BLaER1 treated with 17β-estradiol and CSF1 and Interleukin-3, amounts not matched to agents 10 nM and 100 nM (cell line): ENCODE measurements around the gene CLDN4.

ENCODE experiments used
- H3K27ac ChIP-seq, 11 experiments: shearing (Covaris generic); formaldehyde crosslinking; 2 replicates each; pipeline ENCODE4 v1.8.1; 2022
- H3K27me3 ChIP-seq, 11 experiments: shearing (Covaris generic); formaldehyde crosslinking; 2 replicates each; pipeline ENCODE4 v1.8.1; 2022
- H3K36me3 ChIP-seq, 11 experiments: shearing (Covaris generic); formaldehyde crosslinking; 2 replicates each; pipeline ENCODE4 v1.8.1; 2022
- H3K4me1 ChIP-seq, 10 experiments: shearing (Covaris generic); formaldehyde crosslinking; 2 replicates each; pipeline ENCODE4 v1.8.1; 2022
- H3K4me2 ChIP-seq, 11 experiments: shearing (Covaris generic); formaldehyde crosslinking; 2 replicates each; pipeline ENCODE4 v1.8.1; 2022
- H3K4me3 ChIP-seq, 10 experiments: shearing (Covaris generic); formaldehyde crosslinking; 2 replicates each; pipeline ENCODE4 v1.8.1; 2022
- H3K9ac ChIP-seq, 11 experiments: shearing (Covaris generic); formaldehyde crosslinking; 2 replicates each; pipeline ENCODE4 v1.8.1; 2022
- H3K9me3 ChIP-seq, 11 experiments: shearing (Covaris generic); formaldehyde crosslinking; replicated peaks in 1 of 11; 2 replicates each; pipeline ENCODE4 v1.8.1; 2022
- H4K20me1 ChIP-seq, 11 experiments: shearing (Covaris generic); formaldehyde crosslinking; 2 replicates each; pipeline ENCODE4 v1.8.1; 2022
- Cebpa-rat ChIP-seq, 11 experiments: shearing (Covaris generic); IDR thresholded peaks; 2 replicates each; pipeline ENCODE4 v1.8.1; 2022

The CLDN4 gene

DNA sequence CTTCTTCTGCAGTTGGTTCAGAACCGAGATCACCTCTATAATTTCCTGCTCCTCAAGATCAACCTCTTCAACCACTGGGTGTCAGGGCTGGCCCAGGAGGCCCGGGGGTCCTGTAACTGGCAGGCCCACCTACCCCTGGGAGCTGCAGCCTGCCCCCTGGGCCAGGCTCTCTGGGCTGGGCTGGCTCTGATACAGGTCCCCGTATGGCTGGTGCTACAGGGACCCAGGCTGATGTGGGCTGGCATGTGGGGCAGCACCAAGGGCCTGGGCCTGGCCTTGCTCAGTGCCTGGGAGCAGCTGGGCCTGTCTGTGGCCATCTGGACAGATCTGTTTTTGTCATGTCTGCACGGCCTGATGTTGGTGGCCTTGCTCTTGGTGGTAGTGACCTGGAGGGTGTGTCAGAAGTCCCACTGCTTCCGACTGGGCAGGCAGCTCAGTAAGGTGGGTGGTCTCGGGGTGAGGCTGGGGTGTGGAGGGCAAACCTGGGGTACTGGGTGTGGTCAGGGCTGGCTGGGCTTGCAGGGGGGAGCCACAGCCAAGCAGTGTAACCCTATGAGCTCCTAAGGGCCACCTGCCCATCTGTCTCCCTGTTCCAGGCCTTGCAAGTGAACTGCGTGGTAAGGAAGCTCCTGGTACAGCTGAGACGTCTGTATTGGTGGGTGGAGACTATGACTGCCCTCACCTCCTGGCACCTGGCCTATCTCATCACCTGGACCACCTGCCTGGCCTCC lies 34.4 kb downstream of the CLDN4 start:
- Histone ChIP-seq H3K27ac (no peak overlapping the region), H3K4me1 (no peaks in the 10 kb centered on the region), H3K36me3 (no peaks in the 10 kb centered on the region), H3K9ac (no peak overlapping the region), H3K9me3 (no peaks in the 10 kb centered on the region), H3K27me3 (no peaks in the 10 kb centered on the region), H3K4me2 (no peak overlapping the region), H4K20me1 (no peaks in the 10 kb centered on the region), H3K4me3 (no peak overlapping the region)
- no peak for TF ChIP-seq Cebpa-rat (IDR thresholded peaks at IDR 0.05)

DNA sequence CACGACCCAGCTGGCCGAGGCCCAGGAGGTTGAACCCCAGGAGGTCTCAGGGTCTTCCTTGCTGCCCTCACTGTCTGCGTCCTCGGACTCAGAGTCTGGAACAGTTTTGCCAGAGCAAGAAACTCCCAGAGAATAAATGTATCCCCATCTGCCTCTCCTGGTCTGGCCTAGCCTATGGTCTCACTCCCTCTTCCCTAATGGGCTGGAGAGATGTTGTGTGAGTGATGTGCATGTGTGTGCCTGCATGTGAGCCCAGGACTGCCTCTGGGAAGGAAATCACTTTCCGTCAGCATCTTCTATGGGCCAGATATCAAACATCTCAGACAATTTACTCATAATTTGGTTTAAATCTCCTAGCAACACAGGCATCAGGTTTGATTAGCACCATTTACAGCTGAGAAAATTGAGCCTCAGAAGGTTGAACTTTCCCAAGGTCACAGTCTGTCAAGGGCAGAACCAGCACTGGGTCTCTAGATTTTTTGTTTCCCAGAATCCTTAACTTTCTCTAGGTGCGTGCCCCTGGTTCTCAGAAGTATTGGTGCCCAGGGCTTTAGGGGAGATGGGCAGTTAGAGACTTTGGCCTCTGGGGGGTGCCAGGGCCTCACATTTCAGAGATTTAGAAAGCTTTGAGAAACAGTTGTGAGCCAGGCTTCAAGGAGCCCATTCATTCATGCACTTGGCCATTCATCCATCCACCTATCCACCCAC lies 35.1 kb downstream of the CLDN4 start:
- H3K36me3 ChIP-seq: no peaks in the 10 kb centered on the region
- TF ChIP-seq Cebpa-rat (IDR thresholded peaks at IDR 0.05): no peak
- peaks cover 0 to 3% (median 0%) of the 10 kb centered on the region in 10 experiments; a peak in 5 of 20 replicates for H3K4me1 ChIP-seq
- H3K27ac ChIP-seq: no peak overlapping the region
- no peaks in the 10 kb centered on the region for H3K27me3 ChIP-seq
- H3K9me3 ChIP-seq: no peaks in the 10 kb centered on the region
- H3K4me2 ChIP-seq: no peak overlapping the region
- no peak overlapping the region for H3K4me3 ChIP-seq
- H3K9ac ChIP-seq: no peak overlapping the region
- 0 out of 22 replicates have a peak, but pooled peaks cover 0 to 2% (median 0%) of the 10 kb centered on the region in 11 experiments for H4K20me1 ChIP-seq

DNA sequence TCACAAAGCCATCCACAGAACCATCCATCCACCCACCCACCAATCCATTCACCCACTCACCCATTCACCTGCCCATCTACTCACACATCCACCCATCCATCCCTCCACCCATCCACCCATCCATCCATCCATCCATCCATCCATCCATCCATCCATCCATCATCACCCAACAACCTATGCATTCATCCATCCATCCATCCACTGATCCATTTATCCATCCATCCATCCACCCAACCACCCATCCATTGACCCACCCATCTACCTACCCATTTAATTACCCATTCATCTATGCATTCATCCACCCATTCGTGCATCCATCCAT lies 35.6 kb downstream of the CLDN4 start:
- no peaks in the 10 kb centered on the region for H3K27me3 ChIP-seq
- H3K36me3 ChIP-seq: no peaks in the 10 kb centered on the region
- H3K4me2 ChIP-seq: no peak overlapping the region
- H3K4me1 ChIP-seq: peaks cover 0 to 8% (median 4%) of the 10 kb centered on the region in 10 experiments; a peak in 13 of 20 replicates
- H4K20me1 ChIP-seq: 0 out of 22 replicates have a peak, but pooled peaks cover 0 to 3% (median 0%) of the 10 kb centered on the region in 11 experiments
- no peak for TF ChIP-seq Cebpa-rat (IDR thresholded peaks at IDR 0.05)
- no peak overlapping the region for H3K27ac ChIP-seq
- H3K9me3 ChIP-seq: no peaks in the 10 kb centered on the region
- H3K9ac ChIP-seq: no peak overlapping the region
- H3K4me3 ChIP-seq: no peak overlapping the region

DNA sequence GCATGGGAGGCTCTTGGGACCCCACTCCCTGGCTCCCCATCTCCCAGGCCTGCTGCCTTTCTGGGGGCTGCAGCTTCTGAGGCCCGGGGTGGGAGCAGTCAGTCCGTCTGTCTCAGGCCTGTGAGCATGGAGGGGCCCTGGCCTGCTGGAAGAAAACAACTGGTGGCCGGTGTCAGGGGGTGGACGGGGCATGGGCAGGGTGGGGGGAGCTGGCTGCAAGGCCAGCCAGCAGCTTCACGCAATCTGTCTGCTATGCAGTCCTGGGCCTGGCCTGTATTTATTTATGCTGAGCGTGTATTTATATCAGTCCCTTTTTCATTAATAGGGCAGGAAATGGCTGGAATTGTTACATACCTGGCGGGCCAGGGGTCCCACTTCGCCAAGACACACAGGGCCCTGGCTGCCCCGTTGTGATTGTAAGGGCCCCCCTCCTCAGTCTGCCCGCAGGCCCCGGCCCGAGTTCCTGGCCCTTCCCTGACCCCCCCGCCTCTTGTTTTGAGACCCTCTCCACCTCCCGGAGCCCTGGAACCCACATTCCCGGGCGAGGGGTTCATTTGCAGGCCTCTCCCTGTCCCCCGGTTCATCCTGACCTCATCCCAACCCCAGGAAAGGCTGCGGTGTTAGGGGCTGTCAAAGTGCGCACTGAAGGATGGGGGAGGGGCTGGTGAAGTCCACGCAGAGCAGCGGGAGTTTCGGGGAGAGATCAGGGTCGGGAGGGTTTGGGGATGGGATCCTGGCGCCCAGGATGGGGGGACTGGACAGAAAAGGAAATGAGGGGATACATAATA lies 38.4 kb downstream of the CLDN4 start:
- no peak for TF ChIP-seq Cebpa-rat (IDR thresholded peaks at IDR 0.05)
- H3K36me3 ChIP-seq: no peaks in the 10 kb centered on the region
- no peak overlapping the region for H3K27ac ChIP-seq
- no peak overlapping the region for H3K4me3 ChIP-seq
- H3K9me3 ChIP-seq: no peaks in the 10 kb centered on the region
- H4K20me1 ChIP-seq: 0 out of 22 replicates have a peak, but pooled peaks cover 0 to 4% (median 0%) of the 10 kb centered on the region in 11 experiments
- peaks cover 0 to 5% (median 0%) of the 10 kb centered on the region in 11 experiments; a peak in 2 of 22 replicates for H3K27me3 ChIP-seq
- no peak overlapping the region for H3K4me2 ChIP-seq
- peaks cover 0 to 20% (median 16%) of the 10 kb centered on the region in 10 experiments; a peak in 15 of 20 replicates for H3K4me1 ChIP-seq
- no peak overlapping the region for H3K9ac ChIP-seq

DNA sequence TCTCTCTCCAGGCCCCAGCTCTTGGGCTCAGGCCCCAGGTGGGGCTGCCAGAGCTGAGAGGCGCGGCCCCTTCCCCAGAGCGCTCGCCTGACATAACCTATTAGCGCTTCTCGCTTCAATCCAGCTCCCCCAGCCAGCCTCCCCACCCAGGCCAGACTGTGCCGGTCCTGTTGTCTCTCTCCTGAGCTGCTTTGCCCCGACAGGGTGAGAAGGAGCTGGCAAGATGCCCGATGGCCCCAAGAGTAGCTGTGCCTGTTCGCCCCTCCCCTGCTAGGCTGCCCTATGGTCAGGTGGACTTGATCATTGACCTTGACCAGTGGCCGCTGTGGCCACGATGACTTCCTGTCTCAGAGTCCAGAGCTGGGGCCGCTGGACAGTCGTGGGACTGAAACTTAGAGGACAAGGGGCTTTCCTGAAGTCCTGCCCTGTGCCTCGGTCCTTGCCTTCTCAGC lies 39.3 kb downstream of the CLDN4 start:
- no peaks in the 10 kb centered on the region for H3K9me3 ChIP-seq
- H3K27ac ChIP-seq: no peak overlapping the region

DNA sequence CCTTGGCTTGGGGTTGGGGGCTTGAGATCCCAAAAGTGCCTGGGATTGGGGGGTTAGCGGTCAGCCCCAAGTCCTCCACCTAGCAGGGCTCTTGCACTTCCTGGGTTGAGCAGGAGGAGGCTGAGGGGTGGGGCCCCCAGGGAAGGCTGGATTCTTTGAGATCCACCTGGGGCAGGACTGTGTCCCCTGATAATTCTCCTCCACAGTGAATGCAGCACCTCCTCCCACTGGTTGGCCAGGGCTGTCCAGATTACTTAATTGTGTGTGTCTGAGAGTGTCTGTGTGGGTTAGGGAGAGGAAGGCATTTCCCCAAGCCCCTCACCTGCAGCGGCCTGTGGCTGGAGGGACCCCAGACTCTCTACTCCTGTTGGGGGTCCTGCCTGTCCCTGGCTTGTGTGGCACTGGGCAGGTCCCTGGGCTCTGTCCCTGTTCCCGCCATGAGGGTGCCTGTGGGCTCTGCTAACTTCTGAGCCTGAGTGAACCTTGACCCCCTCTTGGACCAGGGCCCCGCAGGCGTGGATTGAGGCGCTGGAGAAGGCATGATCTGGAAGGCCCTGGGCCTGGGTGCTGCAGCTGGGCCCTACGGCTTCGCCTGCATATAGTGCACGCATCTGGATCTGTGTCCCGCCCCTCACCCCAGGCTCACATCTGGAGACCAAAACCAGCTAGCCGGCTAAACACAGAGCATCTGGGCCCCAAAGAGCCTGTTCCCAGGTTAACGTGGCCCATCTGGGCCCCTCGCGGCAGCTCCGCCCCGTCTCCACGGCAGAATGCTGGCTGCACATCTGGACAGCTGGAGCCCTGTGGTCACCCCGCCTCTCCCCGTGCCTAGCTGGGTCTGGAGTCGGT lies 40.6 kb downstream of the CLDN4 start:
- 0 out of 22 replicates have a peak, but pooled peaks cover 0 to 4% (median 0%) of the 10 kb centered on the region in 11 experiments for H4K20me1 ChIP-seq
- no peaks in the 10 kb centered on the region for H3K36me3 ChIP-seq
- H3K27me3 ChIP-seq: peaks cover 0 to 5% (median 0%) of the 10 kb centered on the region in 11 experiments; a peak in 2 of 22 replicates
- no peaks in the 10 kb centered on the region for H3K9me3 ChIP-seq
- peak overlapping the region in 9 of 11 experiments; percentile 37 to 80 (median 51); a peak in 17 of 22 replicates for H3K4me2 ChIP-seq
- peak overlapping the region in 2 of 11 experiments; percentile 26 to 41; a peak in 2 of 22 replicates for H3K9ac ChIP-seq
- H3K27ac ChIP-seq: no peak overlapping the region
- no peak for TF ChIP-seq Cebpa-rat (IDR thresholded peaks at IDR 0.05)
- H3K4me1 ChIP-seq: peaks cover 0 to 20% (median 16%) of the 10 kb centered on the region in 10 experiments; a peak in 15 of 20 replicates
- no peak overlapping the region for H3K4me3 ChIP-seq

More for the DNA sequence above, 39.3 kb downstream of the CLDN4 start:
- Histone ChIP-seq H3K4me3 (no peak overlapping the region), H3K27me3 (peaks cover 0 to 5% (median 0%) of the 10 kb centered on the region in 11 experiments; a peak in 2 of 22 replicates), H4K20me1 (0 out of 22 replicates have a peak, but pooled peaks cover 0 to 4% (median 0%) of the 10 kb centered on the region in 11 experiments), H3K36me3 (no peaks in the 10 kb centered on the region), H3K4me1 (peaks cover 0 to 20% (median 16%) of the 10 kb centered on the region in 10 experiments; a peak in 15 of 20 replicates), H3K9ac (no peak overlapping the region), H3K4me2 (no peak overlapping the region)
- TF ChIP-seq Cebpa-rat (IDR thresholded peaks at IDR 0.05): no peak

DNA sequence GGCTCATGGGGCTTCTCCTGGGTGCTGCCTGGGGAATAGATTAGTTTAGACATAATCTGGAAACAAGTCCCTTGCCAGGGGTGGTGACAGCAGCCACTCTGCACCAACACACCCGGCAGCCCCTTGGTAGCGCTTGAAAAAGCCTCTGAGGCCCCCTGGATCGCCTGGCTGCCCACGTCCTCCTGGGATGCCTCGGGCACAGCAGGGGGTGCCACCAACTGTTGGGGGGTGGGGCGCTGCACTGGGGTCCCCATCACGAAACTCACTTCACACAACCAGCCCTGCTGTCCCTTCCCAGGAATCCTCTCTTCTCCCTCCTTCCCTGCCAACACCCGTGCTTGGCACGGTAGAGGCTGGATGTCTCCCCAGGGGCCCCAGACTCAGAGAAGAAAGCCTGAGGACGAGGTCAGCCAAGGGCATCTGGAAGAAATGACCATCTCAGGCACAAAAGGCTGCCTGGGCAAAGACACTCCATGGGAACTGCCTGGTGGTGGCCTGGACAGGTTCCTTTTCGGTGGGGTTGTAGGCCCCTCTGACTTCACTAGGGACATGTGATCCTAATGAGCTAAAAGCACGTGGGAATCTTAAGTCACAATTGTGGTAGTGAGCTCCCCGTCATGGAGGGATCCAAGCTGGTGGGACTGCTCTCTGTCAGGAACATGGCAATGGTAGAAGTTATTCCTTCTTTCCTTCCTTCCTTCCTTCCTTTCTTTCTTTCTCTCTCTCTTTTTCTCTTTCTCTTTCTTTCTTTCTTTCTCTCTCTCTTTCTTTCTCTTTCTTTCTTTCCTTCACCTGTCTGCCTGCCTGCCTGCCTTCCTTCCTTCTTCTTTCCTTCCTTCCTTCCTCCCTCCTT lies 41.5 kb downstream of the CLDN4 start:
- peaks cover 0 to 5% (median 0%) of the 10 kb centered on the region in 11 experiments; a peak in 2 of 22 replicates for H3K27me3 ChIP-seq
- peak overlapping the region in 9 of 11 experiments; percentile 37 to 80 (median 51); a peak in 17 of 22 replicates for H3K4me2 ChIP-seq
- 0 out of 22 replicates have a peak, but pooled peaks cover 0 to 4% (median 0%) of the 10 kb centered on the region in 11 experiments for H4K20me1 ChIP-seq
- H3K27ac ChIP-seq: no peak overlapping the region
- peaks cover 0 to 25% (median 19%) of the 10 kb centered on the region in 10 experiments; a peak in 15 of 20 replicates for H3K4me1 ChIP-seq
- H3K9me3 ChIP-seq: no peaks in the 10 kb centered on the region
- H3K36me3 ChIP-seq: no peaks in the 10 kb centered on the region
- no peak overlapping the region for H3K4me3 ChIP-seq
- no peak for TF ChIP-seq Cebpa-rat (IDR thresholded peaks at IDR 0.05)
- H3K9ac ChIP-seq: peak overlapping the region in 2 of 11 experiments; percentile 26 to 41; a peak in 2 of 22 replicates
